ENCODE data around the gene PITPNM1. TPM values are rescaled to one million over a fixed set of nuclear protein-coding genes. Genes with fewer than 3 reads are reported as not detected.

Gene PITPNM1
- total RNA-seq, 2 donors from 2014 or later: 89.3 to 91.4 TPM

DNA sequence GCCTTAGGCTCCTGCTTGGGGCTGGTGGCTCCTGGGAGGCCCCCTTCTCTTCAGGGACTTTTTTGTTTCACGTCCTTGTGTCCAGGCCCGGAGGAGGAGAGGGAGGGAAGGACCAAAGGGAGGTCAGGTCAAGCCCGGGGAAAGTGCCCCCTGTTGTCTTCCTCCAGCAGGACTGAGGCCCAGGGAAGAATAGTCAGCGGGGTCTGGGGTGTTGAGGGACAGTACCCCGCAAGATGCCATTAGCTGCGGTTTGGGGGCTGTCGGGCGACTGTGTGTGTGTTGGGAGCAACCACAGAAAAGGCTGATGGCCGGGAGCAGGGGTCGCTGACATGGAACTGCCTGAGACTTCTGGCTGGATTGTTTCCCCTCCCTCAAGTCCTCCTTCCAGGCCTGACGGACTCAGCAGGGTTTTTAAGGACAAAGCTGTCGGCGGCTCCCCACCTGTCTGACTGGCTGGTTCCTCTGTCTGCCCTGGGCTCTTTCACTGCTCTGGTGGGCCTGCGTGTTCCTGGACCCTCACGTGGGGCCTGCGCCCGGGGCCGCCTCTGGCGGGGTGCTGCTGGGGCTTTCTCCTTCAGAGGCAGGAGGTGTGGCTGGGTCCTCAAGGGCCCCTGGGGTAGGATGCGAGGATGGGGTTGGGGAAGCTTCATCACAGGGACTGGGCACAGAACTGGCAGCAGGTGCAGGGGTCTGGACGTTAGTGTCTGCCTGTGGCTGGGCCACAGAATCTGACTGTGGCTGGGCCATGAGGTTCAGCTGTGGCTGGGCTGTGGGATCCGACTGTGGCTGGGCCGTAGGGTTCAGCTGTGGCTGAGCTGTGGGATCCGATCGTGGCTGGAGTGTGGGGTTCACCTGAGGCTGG lies 54.1 kb downstream of the PITPNM1 start:
- Histone ChIP-seq H3K4me3 (no peak overlapping the region), H3K9me3 (no peaks in the 10 kb centered on the region), H3K4me1 (no peaks in the 10 kb centered on the region), H3K9ac (ENCODE audit: low read depth in 2 of 2, low read length in 2 of 2) (peak overlapping the region in 1 of 2 donors; percentile 24), H3K36me3 (no peaks in the 10 kb centered on the region), H3K27me3 (no peaks in the 10 kb centered on the region), H3K27ac (no peak overlapping the region)
- no peak for DNase-seq
- intact Hi-C loops (cut with DNase I): no loop called here
- TF ChIP-seq, protein P1, sequence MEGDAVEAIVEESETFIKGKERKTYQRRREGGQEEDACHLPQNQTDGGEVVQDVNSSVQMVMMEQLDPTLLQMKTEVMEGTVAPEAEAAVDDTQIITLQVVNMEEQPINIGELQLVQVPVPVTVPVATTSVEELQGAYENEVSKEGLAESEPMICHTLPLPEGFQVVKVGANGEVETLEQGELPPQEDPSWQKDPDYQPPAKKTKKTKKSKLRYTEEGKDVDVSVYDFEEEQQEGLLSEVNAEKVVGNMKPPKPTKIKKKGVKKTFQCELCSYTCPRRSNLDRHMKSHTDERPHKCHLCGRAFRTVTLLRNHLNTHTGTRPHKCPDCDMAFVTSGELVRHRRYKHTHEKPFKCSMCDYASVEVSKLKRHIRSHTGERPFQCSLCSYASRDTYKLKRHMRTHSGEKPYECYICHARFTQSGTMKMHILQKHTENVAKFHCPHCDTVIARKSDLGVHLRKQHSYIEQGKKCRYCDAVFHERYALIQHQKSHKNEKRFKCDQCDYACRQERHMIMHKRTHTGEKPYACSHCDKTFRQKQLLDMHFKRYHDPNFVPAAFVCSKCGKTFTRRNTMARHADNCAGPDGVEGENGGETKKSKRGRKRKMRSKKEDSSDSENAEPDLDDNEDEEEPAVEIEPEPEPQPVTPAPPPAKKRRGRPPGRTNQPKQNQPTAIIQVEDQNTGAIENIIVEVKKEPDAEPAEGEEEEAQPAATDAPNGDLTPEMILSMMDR (IDR thresholded peaks at IDR 0.05): no peak

DNA sequence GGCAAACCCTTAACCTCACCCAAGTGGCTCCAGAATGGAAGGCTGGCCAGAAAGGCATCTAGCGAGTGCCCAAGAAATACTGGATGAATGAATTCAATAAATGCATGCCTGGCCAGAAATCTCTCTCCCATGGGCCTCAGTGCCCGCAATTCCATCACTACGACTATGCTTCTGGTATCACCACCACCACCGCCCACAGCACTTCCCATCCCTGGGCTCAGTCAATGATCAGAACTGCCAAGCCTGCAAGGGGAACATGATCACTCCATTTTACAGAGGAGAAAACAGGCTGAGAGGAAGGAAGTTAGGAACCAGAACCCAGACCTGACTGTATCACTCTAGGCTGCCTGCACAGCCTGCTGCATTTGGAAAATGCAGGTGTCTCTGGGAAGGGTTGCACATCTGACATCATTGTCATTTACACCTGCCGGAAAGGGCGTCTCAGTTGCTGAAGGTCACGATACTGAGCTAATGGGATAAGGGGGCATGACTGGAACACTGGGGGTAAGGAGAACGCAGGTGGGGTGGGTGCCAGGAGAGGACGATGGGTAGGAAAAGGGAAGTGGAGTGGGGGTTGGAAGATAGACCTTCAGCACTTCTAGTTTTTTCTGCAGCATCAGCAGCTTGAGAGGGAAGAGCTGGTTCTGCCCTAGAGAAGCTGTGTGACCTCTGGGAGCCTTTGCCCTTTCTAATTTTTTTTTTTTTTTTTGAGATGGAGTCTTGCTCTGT lies 55.9 kb downstream of the PITPNM1 start:
- DNase-seq: no peak
- TF ChIP-seq, protein P1 (IDR thresholded peaks at IDR 0.05): no peak
- H3K9ac ChIP-seq (ENCODE audit: low read depth in 2 of 2, low read length in 2 of 2): no peak overlapping the region
- H3K27me3 ChIP-seq: no peaks in the 10 kb centered on the region
- no peak overlapping the region for H3K4me3 ChIP-seq
- no peaks in the 10 kb centered on the region for H3K36me3 ChIP-seq
- intact Hi-C loops (cut with DNase I): no loop called here
- no peaks in the 10 kb centered on the region for H3K9me3 ChIP-seq
- no peaks in the 10 kb centered on the region for H3K4me1 ChIP-seq
- H3K27ac ChIP-seq: no peak overlapping the region

DNA sequence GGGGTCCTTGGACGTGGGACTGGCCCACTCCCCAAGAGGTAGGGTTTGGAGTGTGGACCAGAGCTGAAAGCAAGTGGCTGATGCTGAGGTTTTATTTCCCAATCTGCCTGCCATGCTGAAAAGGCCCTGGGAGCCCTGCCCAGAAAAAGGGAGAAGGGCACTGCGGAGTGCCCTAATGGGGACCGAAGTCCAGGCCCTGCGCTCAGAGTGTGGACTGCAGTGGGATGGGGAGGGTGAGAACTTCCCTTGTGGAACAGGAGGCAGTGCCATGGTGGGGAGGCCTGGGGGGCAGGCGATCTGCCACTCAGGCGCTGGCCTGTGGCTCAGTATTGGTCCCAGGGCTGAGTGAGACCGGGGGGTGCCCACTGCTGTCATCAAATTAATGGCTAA lies 56.9 kb downstream of the PITPNM1 start:
- DNase-seq: no peak
- intact Hi-C loops (cut with DNase I): no loop called here

DNA sequence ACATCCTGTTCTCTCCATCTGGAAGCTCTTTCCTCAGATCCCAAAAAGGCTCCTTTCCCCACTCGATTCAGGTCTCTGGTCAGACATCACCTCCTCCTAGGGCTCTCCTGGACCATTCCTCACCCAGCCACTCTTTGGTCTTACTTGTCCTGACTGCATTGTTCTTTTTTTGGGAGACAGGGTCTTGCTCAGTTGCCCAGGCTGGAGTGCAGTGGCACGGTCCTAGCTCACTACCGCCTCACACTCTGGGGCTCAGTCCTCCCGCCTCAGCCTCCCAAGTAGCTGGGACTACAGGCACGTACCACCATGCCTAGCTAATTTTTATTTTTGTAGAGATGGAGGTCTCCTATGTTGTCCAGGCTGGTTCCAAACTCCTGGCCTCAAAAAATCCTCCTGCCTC lies 59.6 kb downstream of the PITPNM1 start:
- H3K27me3 ChIP-seq: no peaks in the 10 kb centered on the region
- no peak overlapping the region for H3K9ac ChIP-seq (ENCODE audit: low read depth in 2 of 2, low read length in 2 of 2)
- intact Hi-C loops (cut with DNase I): no loop called here
- no peak for DNase-seq
- H3K9me3 ChIP-seq: no peaks in the 10 kb centered on the region
- H3K27ac ChIP-seq: no peak overlapping the region
- TF ChIP-seq, protein P1 (IDR thresholded peaks at IDR 0.05): no peak
- no peaks in the 10 kb centered on the region for H3K36me3 ChIP-seq
- H3K4me1 ChIP-seq: peaks cover 11% of the 10 kb centered on the region
- no peak overlapping the region for H3K4me3 ChIP-seq

More for the DNA sequence above, 56.9 kb downstream of the PITPNM1 start:
- Histone ChIP-seq H3K4me1 (no peaks in the 10 kb centered on the region), H3K4me3 (no peak overlapping the region), H3K27ac (no peak overlapping the region), H3K9ac (ENCODE audit: low read depth in 2 of 2, low read length in 2 of 2) (no peak overlapping the region), H3K27me3 (no peaks in the 10 kb centered on the region), H3K9me3 (no peaks in the 10 kb centered on the region), H3K36me3 (no peaks in the 10 kb centered on the region)
- TF ChIP-seq, protein P1 (IDR thresholded peaks at IDR 0.05): no peak

DNA sequence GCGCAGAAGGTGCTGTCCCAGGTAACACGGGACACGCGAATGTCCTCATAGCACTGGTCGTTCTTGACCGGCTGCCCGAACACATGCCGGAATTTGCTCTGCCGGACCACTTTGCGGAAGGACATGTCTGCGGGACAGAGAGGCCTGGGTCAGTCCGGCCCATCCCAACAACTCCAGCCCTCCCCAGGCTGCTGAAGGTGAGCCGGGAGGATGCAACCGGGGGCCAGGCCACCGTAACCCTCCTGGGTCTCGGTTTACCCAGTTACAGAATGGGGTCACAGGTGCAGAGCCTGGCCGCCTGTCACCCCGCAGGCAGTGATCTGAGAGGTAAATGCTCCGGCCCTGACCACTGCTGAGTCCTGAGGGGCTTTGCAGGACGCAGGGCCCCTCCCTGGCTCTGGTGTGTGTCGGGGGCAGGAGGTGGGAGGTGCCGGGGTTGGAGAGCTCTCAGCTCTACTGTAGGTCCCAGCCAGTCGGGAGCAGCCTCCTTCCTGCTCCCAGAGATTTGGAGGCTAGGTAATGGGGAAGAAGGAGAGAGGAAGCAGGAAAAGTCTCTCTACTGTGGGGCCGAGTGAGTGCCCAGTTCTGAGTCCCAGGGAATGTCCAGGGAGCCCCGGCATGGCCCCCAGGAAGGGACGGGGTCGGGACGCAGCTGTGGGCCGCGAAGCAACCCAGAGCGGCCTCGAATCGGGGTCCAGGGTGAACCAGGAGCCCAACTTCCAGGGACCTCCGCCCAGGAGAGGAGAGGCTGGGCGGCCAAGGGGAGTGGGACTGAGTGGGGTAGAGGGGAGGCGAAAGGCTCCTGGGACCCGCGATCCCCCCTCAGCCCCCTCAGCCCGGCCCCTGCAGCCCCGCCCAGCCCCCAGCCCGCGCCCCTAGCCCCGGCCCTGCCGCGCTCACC lies 62.4 kb downstream of the PITPNM1 start:
- no peaks in the 10 kb centered on the region for H3K36me3 ChIP-seq
- H3K27me3 ChIP-seq: no peaks in the 10 kb centered on the region
- no peak for DNase-seq
- H3K4me3 ChIP-seq: peak overlapping the region; percentile 98
- H3K9me3 ChIP-seq: no peaks in the 10 kb centered on the region
- TF ChIP-seq, protein P1 (IDR thresholded peaks at IDR 0.05): no peak
- peak overlapping the region; percentile 87 to 97 for H3K9ac ChIP-seq (ENCODE audit: low read depth in 2 of 2, low read length in 2 of 2)
- intact Hi-C loops (cut with DNase I): no loop called here
- H3K4me1 ChIP-seq: peaks cover 11% of the 10 kb centered on the region
- H3K27ac ChIP-seq: peak overlapping the region; percentile 93

All from colonic mucosa (tissue), 4 donors.